Bronchial epithelial cell (primary cell): ENCODE measurements around the gene SMTNL1. TPM values are rescaled to one million over a fixed set of nuclear protein-coding genes. Genes with fewer than 3 reads are reported as not detected.

Source experiments
- DNase-seq: peaks from one replicate; pipeline ENCODE4 v3.0.0-alpha.2; 2010; ENCODE audit warnings: low read depth
- FAIRE-seq: peaks from 2 replicates; lab custom pipeline; 2011; peaks lifted over from hg19 to GRCh38; lab: Jason Lieb, UNC
- H3K27me3 ChIP-seq: 2 replicates; pipeline ENCODE4 v1.5.1; 2011; ENCODE audit warnings: low read length; ENCODE audit not compliant: control insufficient read depth, insufficient read depth
- H3K36me3 ChIP-seq: 2 replicates; pipeline ENCODE4 v1.5.1; 2011; ENCODE audit warnings: low read length; ENCODE audit not compliant: control insufficient read depth, insufficient read depth
- H3K4me3 ChIP-seq: 2 replicates; pipeline ENCODE4 v1.5.1; 2011; ENCODE audit warnings: mild to moderate bottlenecking, low read depth, low read length, control low read depth
- total RNA-seq: library from RNA; depleted of rRNA; stranded (reverse); fragments of >200 nt; gene quantifications from 2 replicates; pipeline ENCODE4 v1.2.1, GENCODE V29; 2014
- TF ChIP-seq, protein P1 (sequence below): IDR thresholded peaks from 2 replicates; pipeline ENCODE4 v1.5.1; 2011; ENCODE audit warnings: mild to moderate bottlenecking, moderate library complexity, low read length, control low read depth, inconsistent platforms; ENCODE audit not compliant: insufficient read depth, severe bottlenecking

The SMTNL1 gene, protein sequence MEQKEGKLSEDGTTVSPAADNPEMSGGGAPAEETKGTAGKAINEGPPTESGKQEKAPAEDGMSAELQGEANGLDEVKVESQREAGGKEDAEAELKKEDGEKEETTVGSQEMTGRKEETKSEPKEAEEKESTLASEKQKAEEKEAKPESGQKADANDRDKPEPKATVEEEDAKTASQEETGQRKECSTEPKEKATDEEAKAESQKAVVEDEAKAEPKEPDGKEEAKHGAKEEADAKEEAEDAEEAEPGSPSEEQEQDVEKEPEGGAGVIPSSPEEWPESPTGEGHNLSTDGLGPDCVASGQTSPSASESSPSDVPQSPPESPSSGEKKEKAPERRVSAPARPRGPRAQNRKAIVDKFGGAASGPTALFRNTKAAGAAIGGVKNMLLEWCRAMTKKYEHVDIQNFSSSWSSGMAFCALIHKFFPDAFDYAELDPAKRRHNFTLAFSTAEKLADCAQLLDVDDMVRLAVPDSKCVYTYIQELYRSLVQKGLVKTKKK
- total RNA-seq = not detected in 2 replicates

DNA sequence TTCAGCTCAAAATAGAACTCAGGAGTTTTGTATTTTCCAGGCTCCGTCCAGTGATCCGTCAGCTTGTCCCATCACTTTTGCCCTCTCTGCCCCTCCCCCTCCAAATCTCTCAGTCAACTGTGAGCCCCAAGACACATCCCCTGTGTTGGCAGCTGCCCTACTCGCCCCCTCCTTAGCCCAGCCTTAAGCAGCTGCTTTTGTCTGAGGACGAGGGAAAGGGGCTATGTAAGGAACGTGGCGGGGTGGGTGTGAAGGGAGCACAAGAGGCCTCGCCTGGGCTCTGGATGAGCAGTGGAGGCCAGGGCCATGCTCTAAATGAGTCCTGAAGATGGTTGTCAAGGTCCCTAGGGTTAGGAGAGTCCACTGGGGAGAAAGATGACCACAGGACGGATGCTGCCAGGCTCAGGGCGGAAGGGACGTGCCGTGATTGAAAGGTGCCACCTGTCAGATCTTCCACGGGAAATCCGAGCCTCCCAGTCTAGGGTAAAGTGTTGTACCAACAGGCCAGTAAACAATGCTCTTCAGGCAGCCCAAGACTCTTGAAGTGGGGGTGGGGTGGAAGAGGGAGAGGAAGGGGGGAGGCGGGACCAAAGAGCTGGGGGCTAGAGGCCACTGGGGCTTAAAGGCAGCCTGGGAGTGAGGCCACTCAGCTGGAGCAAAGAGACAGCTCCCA lies at the start of gene SMTNL1:
Gene SMTNL1 (plus strand): TSS at position 649 of the 673 bp plus-strand sequence. CDS start 5,048 bp downstream, outside the sequence.
- FAIRE-seq (no peak), DNase-seq (no peak)
- Histone ChIP-seq H3K36me3 (no peaks in the 10 kb centered on the region), H3K27me3 (no peaks in the 10 kb centered on the region), H3K4me3 (no peak within 1 kb of the TSS)
- TF ChIP-seq, protein P1, sequence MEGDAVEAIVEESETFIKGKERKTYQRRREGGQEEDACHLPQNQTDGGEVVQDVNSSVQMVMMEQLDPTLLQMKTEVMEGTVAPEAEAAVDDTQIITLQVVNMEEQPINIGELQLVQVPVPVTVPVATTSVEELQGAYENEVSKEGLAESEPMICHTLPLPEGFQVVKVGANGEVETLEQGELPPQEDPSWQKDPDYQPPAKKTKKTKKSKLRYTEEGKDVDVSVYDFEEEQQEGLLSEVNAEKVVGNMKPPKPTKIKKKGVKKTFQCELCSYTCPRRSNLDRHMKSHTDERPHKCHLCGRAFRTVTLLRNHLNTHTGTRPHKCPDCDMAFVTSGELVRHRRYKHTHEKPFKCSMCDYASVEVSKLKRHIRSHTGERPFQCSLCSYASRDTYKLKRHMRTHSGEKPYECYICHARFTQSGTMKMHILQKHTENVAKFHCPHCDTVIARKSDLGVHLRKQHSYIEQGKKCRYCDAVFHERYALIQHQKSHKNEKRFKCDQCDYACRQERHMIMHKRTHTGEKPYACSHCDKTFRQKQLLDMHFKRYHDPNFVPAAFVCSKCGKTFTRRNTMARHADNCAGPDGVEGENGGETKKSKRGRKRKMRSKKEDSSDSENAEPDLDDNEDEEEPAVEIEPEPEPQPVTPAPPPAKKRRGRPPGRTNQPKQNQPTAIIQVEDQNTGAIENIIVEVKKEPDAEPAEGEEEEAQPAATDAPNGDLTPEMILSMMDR = no peak

DNA sequence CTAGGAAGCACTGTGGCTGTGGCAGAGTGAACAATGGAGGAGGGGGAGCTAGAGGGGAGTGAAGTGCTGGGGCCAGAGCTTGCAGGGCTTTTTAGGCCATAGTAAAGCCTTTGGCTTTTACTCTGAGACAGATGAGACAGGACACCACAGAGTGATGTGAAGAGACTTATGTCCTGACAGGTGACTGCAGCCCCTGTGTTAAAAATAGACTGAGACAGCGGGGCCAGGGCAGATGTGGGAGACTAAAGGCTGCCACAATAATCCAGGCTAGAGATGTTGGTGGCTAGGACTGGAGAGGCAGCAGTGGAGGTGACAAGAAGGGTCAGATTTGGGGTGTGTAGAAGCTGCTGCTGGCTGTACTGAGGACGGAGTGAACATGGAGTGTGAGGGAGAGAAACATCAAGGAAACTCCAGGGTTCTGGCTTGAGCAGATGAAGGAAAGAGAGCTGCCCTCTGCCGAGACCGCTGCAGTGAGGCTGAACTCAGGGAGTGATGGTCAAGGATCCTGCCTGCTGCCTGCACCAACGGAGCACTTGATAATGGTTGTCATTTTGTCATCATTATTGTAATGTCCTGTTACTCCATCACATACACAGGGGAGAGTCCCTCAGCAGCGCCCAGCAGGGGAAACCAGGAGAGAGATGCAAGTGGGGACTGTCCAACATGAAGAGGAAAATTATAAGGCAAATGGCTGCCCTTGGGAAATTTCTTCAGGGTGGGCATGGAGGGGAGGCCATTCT lies 49.3 kb upstream of the SMTNL1 start:
- peaks cover 7% of the 10 kb centered on the region for H3K27me3 ChIP-seq
- TF ChIP-seq, protein P1 = no peak
- FAIRE-seq (peak; percentile 40), DNase-seq (no peak)
- H3K4me3 ChIP-seq = no peak overlapping the region
- no peaks in the 10 kb centered on the region for H3K36me3 ChIP-seq

DNA sequence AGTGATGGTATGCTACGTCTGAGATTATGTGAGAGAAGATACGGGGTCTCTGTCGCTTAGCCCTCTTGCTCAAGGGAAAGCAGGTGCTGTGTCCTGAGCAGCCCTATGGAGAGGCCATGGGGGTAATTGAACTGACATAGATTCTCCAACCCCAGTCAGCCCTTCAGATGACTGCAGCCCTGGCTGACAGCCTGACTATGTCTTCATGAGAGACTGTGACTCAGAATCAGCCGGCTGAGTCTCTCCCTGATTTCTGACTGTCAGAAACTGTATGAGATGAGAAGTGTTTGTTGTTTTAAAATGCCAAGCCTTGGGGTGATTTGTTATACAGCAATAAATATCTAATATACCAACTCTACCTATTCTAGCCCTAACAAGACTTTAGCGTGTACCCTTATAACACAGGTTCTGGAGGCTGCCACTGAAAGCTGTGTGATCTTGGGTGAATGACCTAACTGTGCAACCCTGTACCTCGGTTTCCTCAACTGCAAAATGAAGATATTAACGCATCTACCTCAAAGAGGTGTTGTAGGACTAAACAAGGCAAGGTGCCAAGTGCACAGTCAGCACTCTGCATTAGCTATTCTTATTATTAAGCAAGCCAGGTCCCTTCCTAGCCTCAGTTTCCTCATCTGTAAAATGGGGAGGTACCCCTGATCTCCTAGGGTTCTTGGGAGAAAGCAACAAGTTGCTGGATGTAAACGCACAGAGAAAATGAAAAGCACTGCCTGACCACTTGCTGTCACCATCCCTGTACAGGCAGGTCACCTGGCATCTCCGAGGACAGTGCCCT lies 46.7 kb upstream of the SMTNL1 start:
- peaks cover 2% of the 10 kb centered on the region for H3K27me3 ChIP-seq
- H3K36me3 ChIP-seq = no peaks in the 10 kb centered on the region
- H3K4me3 ChIP-seq = no peak overlapping the region
- peak; percentile 41 for DNase-seq
- peak; percentile 81 for FAIRE-seq
- TF ChIP-seq, protein P1 = no peak

DNA sequence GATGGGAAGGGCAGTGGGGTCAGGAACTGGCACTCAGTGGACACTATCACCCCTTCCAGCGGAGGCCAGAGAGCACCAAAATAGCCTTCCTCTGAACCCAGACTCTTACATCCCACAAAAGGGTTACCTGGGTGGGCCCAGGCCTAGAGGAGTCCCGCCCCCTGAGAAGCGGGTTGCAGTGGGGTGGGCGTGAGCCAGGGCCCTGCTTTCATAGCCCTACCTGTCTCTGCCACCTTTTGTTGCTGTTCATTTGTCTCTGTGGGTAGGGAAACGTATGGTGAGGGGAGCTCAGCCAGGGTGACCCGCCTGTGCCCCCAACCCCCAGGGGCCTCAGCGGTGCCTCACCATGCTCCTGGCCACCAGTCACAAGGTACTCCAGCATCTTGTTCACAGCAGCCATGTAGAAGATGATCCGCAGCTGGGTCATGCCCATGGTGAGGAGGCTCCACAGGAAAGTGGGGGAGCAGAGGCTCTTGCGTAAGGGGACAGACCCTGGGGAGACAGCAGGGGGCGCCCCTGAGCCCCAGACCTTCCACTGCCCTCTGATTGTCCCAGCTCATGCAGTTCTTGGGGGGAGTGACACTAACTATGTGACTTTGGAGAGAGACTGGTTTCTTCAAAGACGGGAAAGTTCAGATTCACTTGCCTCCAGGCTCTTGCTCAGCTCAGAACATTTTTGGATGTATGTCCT lies 45.9 kb upstream of the SMTNL1 start:
- H3K4me3 ChIP-seq = no peak overlapping the region
- DNase-seq (no peak), FAIRE-seq (no peak)
- no peaks in the 10 kb centered on the region for H3K36me3 ChIP-seq
- peaks cover 2% of the 10 kb centered on the region for H3K27me3 ChIP-seq
- TF ChIP-seq, protein P1 = peak; percentile 66
